Stomach (tissue), 9 donors: Measurements from ENCODE around the gene GLIPR2. TPM values are rescaled to one million over a fixed set of nuclear protein-coding genes. Genes with fewer than 3 reads are reported as not detected.

ENCODE experiments used
- DNase-seq, 2 donors: peaks; one replicate each; pipeline versions ENCODE4 v3.0.0 to v3.0.0-alpha.2; 2013 to 2019
- H3K27ac ChIP-seq, 5 donors: fragments of 200-600 bp in 4 of 5; sonication (generic) in 4 of 5; one replicate each; pipeline ENCODE4 v1.5.1; 2013 to 2019; ENCODE audit warnings: mild to moderate bottlenecking in 1 of 5, moderate library complexity in 1 of 5
- H3K27me3 ChIP-seq, 3 donors: fragments of 200-600 bp; sonication (generic); one replicate each; pipeline ENCODE4 v1.5.1; 2017 to 2019; ENCODE audit warnings: mixed run types in 1 of 3
- H3K36me3 ChIP-seq, 4 donors: fragments of 200-600 bp; sonication (generic); 1 replicate in 3 of 4; 2 replicates in 1 of 4; pipeline ENCODE4 v1.5.1; 2016 to 2019
- H3K4me1 ChIP-seq, 4 donors: fragments of 200-600 bp; sonication (generic); one replicate each; pipeline ENCODE4 v1.5.1; 2016 to 2019
- H3K4me3 ChIP-seq, 4 donors: fragments of 200-600 bp; sonication (generic) in 3 of 4; one replicate each; pipeline ENCODE4 v1.5.1; 2016 to 2019; ENCODE audit warnings: mild to moderate bottlenecking in 1 of 4
- H3K9me3 ChIP-seq, 4 donors: fragments of 200-600 bp; sonication (generic); one replicate each; pipeline ENCODE4 v1.5.1; 2016 to 2019
- EP300 ChIP-seq: sonication (generic); formaldehyde crosslinking; IDR thresholded peaks from one replicate; pipeline ENCODE4 v1.6.1; 2017; ENCODE audit warnings: antibody characterized with exemption
- POLR2A ChIP-seq, 4 donors: fragments of 450-650 bp; IDR thresholded peaks; one replicate each; pipeline ENCODE4 v1.6.1; 2016; ENCODE audit warnings: antibody characterized with exemption in 4 of 4, control low read depth in 2 of 4, mild to moderate bottlenecking in 1 of 4, moderate library complexity in 1 of 4
- POLR2AphosphoS5 ChIP-seq, 3 donors: sonication (generic); formaldehyde crosslinking; IDR thresholded peaks; one replicate each; pipeline ENCODE4 v1.6.1; 2016; ENCODE audit warnings: antibody characterized with exemption in 3 of 3
- WGBS, 5 donors: extraction: QIAGEN DNeasy Blood & Tissue Kit in 3 of 5; methylation state at CpG; one replicate each; pipeline versions ENCODE4 v1.1.5 to v1.1.7; 2013 to 2018; 5-methylcytosine and 5-hydroxymethylcytosine counted together
- intact Hi-C: fragments of 100-400 bp; cut with DNase I; formaldehyde crosslinking; loops from one replicate; pipeline ENCODE4 v1.15.1; 2023; ENCODE audit warnings: low total_unique reads
- polyA plus RNA-seq, 3 donors: library from polyadenylated mRNA; stranded (reverse); fragments of 200-250 nt; gene quantifications; one replicate each; pipeline ENCODE4 v1.2.3, GENCODE V29; 2013
- total RNA-seq, 5 donors: library from RNA; depleted of rRNA; stranded (reverse); fragments of >200 nt; gene quantifications; one replicate each; pipeline versions ENCODE4 v1.1.0 to v1.2.3, GENCODE V29; 2014 to 2016
- TF ChIP-seq, protein P1 (sequence below), 7 experiments: fragments of 450-650 bp in 4 of 7; fragments of 200-600 bp in 3 of 7; sonication (generic) in 3 of 7; IDR thresholded peaks; one replicate each; pipeline ENCODE4 v1.5.1; 2016 to 2019; ENCODE audit warnings: antibody characterized with exemption in 7 of 7, control low read depth in 2 of 7, mild to moderate bottlenecking in 1 of 7
- donor health status: healthy with polysubstance abuse.
- donor health status: Bipolar disorder and iron deficiency.
- donor health status: healthy.

GLIPR2 gene
- total and polyA plus RNA-seq, 8 donors: 3.5 to 40.6 (median 32.8) TPM

DNA sequence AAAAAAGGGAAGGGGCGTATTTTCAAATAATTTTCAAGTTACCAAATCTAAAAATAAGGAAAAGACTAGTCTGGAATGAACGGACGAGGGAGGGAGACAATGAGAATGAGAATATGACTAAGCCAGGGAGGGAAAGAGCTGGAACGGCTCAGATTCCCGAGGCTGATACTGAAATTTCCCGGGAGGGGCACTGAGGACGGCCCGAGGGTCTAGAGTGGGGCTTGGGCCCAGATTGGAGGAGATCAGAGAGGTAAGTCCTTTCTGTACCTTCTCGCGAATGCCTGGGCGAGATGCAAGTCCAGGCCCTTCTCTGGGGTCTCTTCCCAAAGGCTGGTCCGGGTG, 29.3 kb downstream of the GLIPR2 start:
- H3K36me3 ChIP-seq: no peaks in the 10 kb centered on the region
- H3K4me3 ChIP-seq: peak overlapping the region; percentile 47 to 58 (median 52)
- intact Hi-C loops: no loop called here
- TF ChIP-seq, protein P1, sequence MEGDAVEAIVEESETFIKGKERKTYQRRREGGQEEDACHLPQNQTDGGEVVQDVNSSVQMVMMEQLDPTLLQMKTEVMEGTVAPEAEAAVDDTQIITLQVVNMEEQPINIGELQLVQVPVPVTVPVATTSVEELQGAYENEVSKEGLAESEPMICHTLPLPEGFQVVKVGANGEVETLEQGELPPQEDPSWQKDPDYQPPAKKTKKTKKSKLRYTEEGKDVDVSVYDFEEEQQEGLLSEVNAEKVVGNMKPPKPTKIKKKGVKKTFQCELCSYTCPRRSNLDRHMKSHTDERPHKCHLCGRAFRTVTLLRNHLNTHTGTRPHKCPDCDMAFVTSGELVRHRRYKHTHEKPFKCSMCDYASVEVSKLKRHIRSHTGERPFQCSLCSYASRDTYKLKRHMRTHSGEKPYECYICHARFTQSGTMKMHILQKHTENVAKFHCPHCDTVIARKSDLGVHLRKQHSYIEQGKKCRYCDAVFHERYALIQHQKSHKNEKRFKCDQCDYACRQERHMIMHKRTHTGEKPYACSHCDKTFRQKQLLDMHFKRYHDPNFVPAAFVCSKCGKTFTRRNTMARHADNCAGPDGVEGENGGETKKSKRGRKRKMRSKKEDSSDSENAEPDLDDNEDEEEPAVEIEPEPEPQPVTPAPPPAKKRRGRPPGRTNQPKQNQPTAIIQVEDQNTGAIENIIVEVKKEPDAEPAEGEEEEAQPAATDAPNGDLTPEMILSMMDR (IDR thresholded peaks at IDR 0.05): no peak
- TF ChIP-seq POLR2A (IDR thresholded peaks at IDR 0.05) (no peak), POLR2AphosphoS5 (IDR thresholded peaks at IDR 0.05) (no peak), EP300 (no peak)
- no peak for DNase-seq
- no peaks in the 10 kb centered on the region for H3K9me3 ChIP-seq
- peak overlapping the region in 4 of 5 donors; percentile 57 to 83 (median 72) for H3K27ac ChIP-seq
- peaks cover 0 to 6% (median 0%) of the 10 kb centered on the region in 3 donors for H3K27me3 ChIP-seq
- peaks cover 7 to 53% (median 26%) of the 10 kb centered on the region in 4 donors for H3K4me1 ChIP-seq
- WGBS, 5 donors: 26 to 48% (median 44%) methylated on average over 12 of the region's 12 CpGs

DNA sequence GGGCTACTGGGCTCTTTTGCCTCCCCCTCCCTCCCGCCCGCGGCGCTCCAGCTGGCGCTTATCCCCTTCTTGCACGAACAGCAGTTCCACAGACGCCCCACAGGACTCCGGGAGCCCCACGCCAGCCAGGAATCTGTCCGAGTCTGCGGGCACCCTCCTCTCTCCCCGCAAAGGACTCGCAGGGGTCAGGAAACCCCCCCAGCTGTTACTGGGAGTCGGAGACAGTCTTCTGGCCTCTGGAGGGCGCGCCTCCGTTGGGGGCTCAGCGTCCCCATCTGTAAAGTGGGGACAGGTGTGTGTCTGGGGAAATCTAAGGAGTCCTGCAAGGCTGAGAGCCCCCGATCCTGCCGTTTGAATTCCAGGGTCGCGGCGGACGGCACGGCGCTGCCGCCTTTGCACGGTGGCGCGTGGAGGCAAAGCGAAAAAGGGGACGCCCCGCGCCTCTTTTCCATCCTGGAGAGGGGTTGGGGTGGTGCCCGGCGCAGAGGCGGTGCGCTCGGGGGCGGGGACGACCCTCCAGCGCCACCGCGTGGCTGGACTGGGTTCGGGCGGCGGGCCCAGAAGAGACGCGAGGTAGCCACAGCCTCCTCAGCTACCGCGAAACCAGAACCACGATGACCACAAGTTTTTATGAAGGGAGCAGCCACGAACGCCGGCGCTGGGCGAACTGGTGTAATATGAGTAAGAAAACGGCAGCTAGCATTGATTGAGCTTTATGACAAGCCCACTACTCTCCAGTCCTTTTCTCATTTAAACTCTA, 29.8 kb downstream of the GLIPR2 start:
- peaks cover 7 to 49% (median 26%) of the 10 kb centered on the region in 4 donors for H3K4me1 ChIP-seq
- DNase-seq: peak; percentile 87 to 94
- intact Hi-C loops: no loop called here
- no peaks in the 10 kb centered on the region for H3K36me3 ChIP-seq
- H3K4me3 ChIP-seq: peak overlapping the region; percentile 47 to 58 (median 52)
- peak overlapping the region; percentile 18 to 83 (median 66) for H3K27ac ChIP-seq
- TF ChIP-seq, protein P1 (IDR thresholded peaks at IDR 0.05): peak in 5 of 7 experiments; percentile 81 to 96 (median 88)
- TF ChIP-seq EP300 (no peak), POLR2AphosphoS5 (IDR thresholded peaks at IDR 0.05) (peak in 1 of 3 donors; percentile 62), POLR2A (IDR thresholded peaks at IDR 0.05) (no peak)
- H3K27me3 ChIP-seq: peaks cover 0 to 6% (median 0%) of the 10 kb centered on the region in 3 donors
- H3K9me3 ChIP-seq: no peaks in the 10 kb centered on the region
- 2 to 6% (median 5%) methylated on average over 36 to 58 of the region's 58 CpGs for WGBS, 5 donors

DNA sequence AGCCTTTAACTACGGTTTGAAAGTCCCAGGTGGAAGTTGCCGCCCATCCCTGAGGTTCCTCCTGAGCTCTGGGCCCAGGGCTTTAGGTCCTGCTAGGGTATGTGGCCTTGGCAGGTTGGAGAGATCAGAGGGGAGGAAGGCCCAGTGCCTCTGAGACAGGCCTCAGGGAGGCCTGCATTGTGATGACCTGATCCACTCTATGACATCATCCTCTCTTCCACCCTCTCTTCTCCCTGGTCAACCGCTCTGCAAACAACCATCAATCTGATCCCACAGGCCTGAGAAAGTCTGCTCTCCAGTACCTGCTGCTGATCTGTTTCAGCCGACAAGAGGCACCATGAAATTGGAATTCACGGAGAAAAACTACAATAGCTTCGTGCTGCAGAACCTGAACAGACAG, 32.6 kb downstream of the GLIPR2 start, which contains the start of gene CCIN:
TSS of gene CCIN (plus strand) at position 223 of the 400 bp plus-strand sequence. CDS start at position 338, 115 bp downstream.
- no peaks in the 10 kb centered on the region for H3K9me3 ChIP-seq
- intact Hi-C loops: no loop called here
- no peak within 1 kb of the TSS for H3K27ac ChIP-seq
- H3K36me3 ChIP-seq: no peaks in the 10 kb centered on the region
- DNase-seq: no peak
- H3K4me1 ChIP-seq: peaks cover 0 to 30% (median 19%) of the 10 kb centered on the region in 4 donors
- peaks cover 0 to 6% (median 0%) of the 10 kb centered on the region in 3 donors for H3K27me3 ChIP-seq
- 73 to 87% (median 80%) methylated on average over 6 of the region's 6 CpGs for WGBS, 5 donors
- TF ChIP-seq, protein P1 (IDR thresholded peaks at IDR 0.05): no peak
- no peak for TF ChIP-seq EP300
- no peak for TF ChIP-seq POLR2A (IDR thresholded peaks at IDR 0.05)
- TF ChIP-seq POLR2AphosphoS5 (IDR thresholded peaks at IDR 0.05): no peak
- no peak within 1 kb of the TSS for H3K4me3 ChIP-seq

DNA sequence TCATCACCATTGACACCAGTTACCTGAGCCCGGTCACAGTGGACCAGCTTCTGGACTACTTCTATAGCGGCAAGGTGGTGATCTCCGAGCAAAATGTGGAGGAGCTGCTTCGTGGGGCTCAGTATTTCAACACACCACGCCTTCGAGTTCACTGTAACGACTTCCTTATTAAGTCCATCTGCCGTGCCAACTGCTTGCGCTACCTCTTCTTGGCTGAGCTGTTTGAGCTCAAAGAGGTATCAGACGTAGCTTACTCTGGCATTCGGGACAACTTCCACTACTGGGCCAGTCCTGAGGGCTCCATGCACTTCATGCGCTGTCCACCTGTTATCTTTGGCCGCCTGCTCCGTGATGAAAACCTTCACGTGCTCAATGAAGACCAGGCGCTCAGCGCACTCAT, 33.2 kb downstream of the GLIPR2 start:
- Histone ChIP-seq H3K27me3 (peaks cover 0 to 6% (median 0%) of the 10 kb centered on the region in 3 donors), H3K36me3 (no peaks in the 10 kb centered on the region), H3K4me3 (no peak overlapping the region), H3K27ac (no peak overlapping the region), H3K9me3 (no peaks in the 10 kb centered on the region), H3K4me1 (peaks cover 0 to 25% (median 16%) of the 10 kb centered on the region in 4 donors)
- WGBS, 5 donors: 89 to 95% (median 93%) methylated on average over 17 of the region's 17 CpGs
- intact Hi-C loops: no loop called here
- TF ChIP-seq EP300: no peak
- TF ChIP-seq POLR2AphosphoS5 (IDR thresholded peaks at IDR 0.05): no peak
- TF ChIP-seq POLR2A (IDR thresholded peaks at IDR 0.05): no peak
- TF ChIP-seq, protein P1 (IDR thresholded peaks at IDR 0.05): no peak
- no peak for DNase-seq
